Measurements from ENCODE around the gene UVSSA. TPM values are rescaled to one million over a fixed set of nuclear protein-coding genes. Genes with fewer than 3 reads are reported as not detected.

UVSSA gene
- total and polyA plus RNA-seq, 8 donors: 12.8 to 36.6 (median 18.8) TPM

GRCh38 chr4:1310796-1311631, 36.0 kb upstream of the UVSSA start:
- Histone ChIP-seq H3K4me1 (peaks cover 12 to 45% of the 10 kb centered on the region in 2 donors), H3K27ac (no peak overlapping the region), H3K4me3 (no peak overlapping the region), H3K36me3 (peaks cover 0 to 45% of the 10 kb centered on the region in 2 donors), H3K27me3 (no peaks in the 10 kb centered on the region), H3K9me3 (no peaks in the 10 kb centered on the region)
- peak in 1 of 4 donors; percentile 74 for DNase-seq
- no peak for ATAC-seq
- intact Hi-C loops (cut with DNase I): no loop called here
- no peak for TF ChIP-seq CTCF (IDR thresholded peaks at IDR 0.05)

GRCh38 chr4:1312821-1313640, 34.0 kb upstream of the UVSSA start:
- Histone ChIP-seq H3K4me1 (peaks cover 12 to 33% of the 10 kb centered on the region in 2 donors), H3K36me3 (peaks cover 0 to 61% of the 10 kb centered on the region in 2 donors), H3K27me3 (no peaks in the 10 kb centered on the region), H3K27ac (no peak overlapping the region), H3K4me3 (no peak overlapping the region), H3K9me3 (no peaks in the 10 kb centered on the region)
- no peak for TF ChIP-seq CTCF (IDR thresholded peaks at IDR 0.05)
- DNase-seq (peak in 1 of 4 donors; percentile 63), ATAC-seq (no peak)
- intact Hi-C loops (cut with DNase I): no loop called here

- ATAC-seq (no peak), DNase-seq (peak in 1 of 4 donors; percentile 70)
- H3K4me1 ChIP-seq: peaks cover 4 to 11% of the 10 kb centered on the region in 2 donors
- no peaks in the 10 kb centered on the region for H3K27me3 ChIP-seq
- no peak overlapping the region for H3K27ac ChIP-seq
- intact Hi-C loops (cut with DNase I): no loop called here
- H3K36me3 ChIP-seq: peaks cover 0 to 80% of the 10 kb centered on the region in 2 donors
- H3K4me3 ChIP-seq: no peak overlapping the region
- no peaks in the 10 kb centered on the region for H3K9me3 ChIP-seq
- no peak for TF ChIP-seq CTCF (IDR thresholded peaks at IDR 0.05)
Observed at GRCh38 chr4:1315306-1315705, 31.7 kb upstream of the UVSSA start.

GRCh38 chr4:1315836-1316536, 31.0 kb upstream of the UVSSA start:
- ATAC-seq: no peak
- Histone ChIP-seq H3K4me3 (no peak overlapping the region), H3K27ac (no peak overlapping the region), H3K9me3 (no peaks in the 10 kb centered on the region), H3K4me1 (peaks cover 0 to 4% of the 10 kb centered on the region in 2 donors), H3K36me3 (peaks cover 0 to 80% of the 10 kb centered on the region in 2 donors), H3K27me3 (no peaks in the 10 kb centered on the region)
- no peak for TF ChIP-seq CTCF (IDR thresholded peaks at IDR 0.05)
- peak in 1 of 4 donors; percentile 63 for DNase-seq
- intact Hi-C loops (cut with DNase I): no loop called here

All from left lung (tissue), 10 donors.